HepG2 (cell line): ENCODE measurements around the gene FOXN3. TPM values are rescaled to one million over a fixed set of nuclear protein-coding genes. Genes with fewer than 3 reads are reported as not detected.

Source experiments
- ATAC-seq: fragments of 200-7000 bp; cut with Tn5 transposase; 3 replicates; pipeline ENCODE4 v1.9.1; 2020; ENCODE audit warnings: mild to moderate bottlenecking, moderate library complexity
- BruUV-seq: library from RNA; stranded (reverse); fragments of 400-500 nt; replicated peaks from 2 replicates; lab custom pipeline; 2021; lab: Mats Ljungman, UMichigan
- CTCF ChIA-PET: fragments of 300-600 bp; formaldehyde crosslinking; extraction: SDS; loops from one replicate; lab custom pipeline; 2021; ENCODE audit warnings: low total read pairs, inconsistent platforms, low intra/inter-chr PET ratio; lab: Yijun Ruan, JAX
- POLR2A ChIA-PET: fragments of 350-600 bp; sonication (Branson Sonifier 250); formaldehyde crosslinking; loops from one replicate; lab custom pipeline; 2020; ENCODE audit warnings: antibody characterized with exemption, inconsistent platforms; lab: Yijun Ruan, JAX
- DNase-seq: peaks from one replicate; pipeline ENCODE4 v3.0.0-alpha.2; 2015; ENCODE audit warnings: low spot score
- FAIRE-seq: peaks from 3 replicates; lab custom pipeline; 2011; peaks lifted over from hg19 to GRCh38; lab: Jason Lieb, UNC
- H2AFZ ChIP-seq: one replicate; pipeline ENCODE4 v1.6.1; 2011; ENCODE audit warnings: low read length, inconsistent platforms
- H3K27ac ChIP-seq: fragments of 300-600 bp; 3 replicates; pipeline ENCODE4 v1.8.0; 2011; ENCODE audit warnings: mixed run types, mild to moderate bottlenecking, mixed read lengths, low read length, inconsistent platforms; ENCODE audit not compliant: insufficient read depth; ENCODE audit errors: extremely low read length
- H3K27me3 ChIP-seq, 2 experiments: fragments of 200-600 bp in 1 of 2; 2 replicates in 1 of 2; 3 replicates in 1 of 2; pipeline versions ENCODE4 v1.6.0 to v1.8.0; 2011; ENCODE audit warnings: low read length in 2 of 2, mild to moderate bottlenecking in 2 of 2, moderate library complexity in 2 of 2, inconsistent platforms in 1 of 2; ENCODE audit not compliant: insufficient read depth in 2 of 2, control insufficient read depth in 1 of 2
- H3K36me3 ChIP-seq, 2 experiments: fragments of 200-600 bp in 1 of 2; replicated peaks in 1 of 2; 2 replicates in 1 of 2; 3 replicates in 1 of 2; pipeline versions ENCODE4 v1.5.1 to v1.8.0; 2011; ENCODE audit warnings: low read length in 2 of 2, inconsistent platforms in 1 of 2; ENCODE audit not compliant: insufficient read depth in 2 of 2, control insufficient read depth in 1 of 2
- H3K4me1 ChIP-seq: 2 replicates; pipeline ENCODE4 v1.5.1; 2012; ENCODE audit warnings: low read length, inconsistent platforms; ENCODE audit not compliant: insufficient read depth
- H3K4me2 ChIP-seq: 2 replicates; pipeline ENCODE4 v1.6.0; 2011; ENCODE audit warnings: low read depth, low read length, inconsistent platforms
- H3K4me3 ChIP-seq, 3 experiments: fragments of 200-600 bp in 1 of 3; sonication (generic), shearing (Covaris generic) in 1 of 3; replicated peaks in 1 of 3; 2 replicates each; pipeline ENCODE4 v1.5.1; 2011 to 2016; ENCODE audit warnings: low read length in 3 of 3, inconsistent platforms in 2 of 3, low read depth in 2 of 3, mild to moderate bottlenecking in 2 of 3, control low read depth in 1 of 3, mixed read lengths in 1 of 3; ENCODE audit not compliant: insufficient read depth in 1 of 3
- H3K79me2 ChIP-seq: one replicate; pipeline ENCODE4 v1.6.1; 2011; ENCODE audit warnings: low read length, inconsistent platforms; ENCODE audit not compliant: insufficient read depth
- H3K9ac ChIP-seq: 2 replicates; pipeline ENCODE4 v1.6.0; 2011; ENCODE audit warnings: mild to moderate bottlenecking, low read depth, low read length, inconsistent platforms; ENCODE audit not compliant: insufficient read depth
- H3K9me3 ChIP-seq: 2 replicates; pipeline ENCODE4 v1.5.1; 2012; ENCODE audit warnings: mild to moderate bottlenecking, low read length
- H4K20me1 ChIP-seq: 2 replicates; pipeline ENCODE4 v1.6.0; 2011; ENCODE audit warnings: inconsistent platforms, mild to moderate bottlenecking, low read length, moderate library complexity; ENCODE audit not compliant: insufficient read depth
- FOSL2 ChIP-seq: sonication (generic); formaldehyde crosslinking; IDR thresholded peaks from 2 replicates; pipeline ENCODE4 v1.4.0; 2020; ENCODE audit warnings: missing genetic modification reagents
- NCOR1 ChIP-seq: fragments of 200-600 bp; sonication (generic); IDR thresholded peaks from 2 replicates; pipeline ENCODE4 v1.7.0; 2017; ENCODE audit warnings: antibody characterized with exemption, low read length, borderline replicate concordance
- SETDB1 ChIP-seq: sonication (generic); formaldehyde crosslinking; IDR thresholded peaks from 2 replicates; pipeline ENCODE4 v1.5.1; 2020; ENCODE audit warnings: missing genetic modification reagents, mild to moderate bottlenecking, borderline replicate concordance
- SOX5 ChIP-seq: IDR thresholded peaks from 2 replicates; pipeline ENCODE4 v1.6.1; 2016; ENCODE audit warnings: borderline replicate concordance
- STAT6 ChIP-seq: sonication (generic); formaldehyde crosslinking; IDR thresholded peaks from 2 replicates; pipeline ENCODE4 v1.4.0; 2020; ENCODE audit warnings: missing genetic modification reagents, mild to moderate bottlenecking, borderline replicate concordance
- ZBTB10 ChIP-seq: sonication (generic); formaldehyde crosslinking; IDR thresholded peaks from 2 replicates; pipeline ENCODE4 v1.4.0; 2020; ENCODE audit warnings: missing genetic modification reagents, borderline replicate concordance
- ZNF530 ChIP-seq: sonication (generic); formaldehyde crosslinking; IDR thresholded peaks from 2 replicates; pipeline ENCODE4 v1.5.0; 2020; ENCODE audit warnings: low read depth, mild to moderate bottlenecking, missing genetic modification reagents
- ZNF615 ChIP-seq: sonication (generic); formaldehyde crosslinking; IDR thresholded peaks from 2 replicates; pipeline ENCODE4 v1.5.0; 2020; ENCODE audit warnings: mild to moderate bottlenecking, missing genetic modification reagents, borderline replicate concordance
- ZNF788 ChIP-seq: sonication (generic); formaldehyde crosslinking; IDR thresholded peaks from 2 replicates; pipeline ENCODE4 v1.5.0; 2020; ENCODE audit warnings: mild to moderate bottlenecking, missing genetic modification reagents, borderline replicate concordance
- WGBS: methylation state at CpG from one replicate; pipeline ENCODE4 v1.1.6; 2017; ENCODE audit warnings: low lambda C conversion rate; 5-methylcytosine and 5-hydroxymethylcytosine counted together
- in situ Hi-C: cut with HindIII; loops from 2 replicates; pipeline ENCODE4 v1.10.0; 2017; ENCODE audit warnings: low pct_unique_long_range_greater_than_20kb; ENCODE audit not compliant: extremely low pct_ligation_motif_present
- intact Hi-C: fragments of 100-400 bp; cut with micrococcal nuclease; formaldehyde crosslinking; loops from one replicate; pipeline ENCODE4 v1.10.0; 2022; ENCODE audit not compliant: unreplicated experiment
- polyA plus RNA-seq, 8 experiments: library from polyadenylated mRNA; depleted of rRNA in 3 of 8; stranded (reverse) in 7 of 8; unstranded in 1 of 8; fragments of >200 nt; fragmentation: Illumina TruSeq in 4 of 8; extraction: Trizol in 4 of 8; gene quantifications; 2 replicates each; pipeline versions ENCODE4 v1.2.1 to v1.2.3, GENCODE V29; 2011 to 2016; ENCODE audit warnings: low read depth in 4 of 8, missing spikeins in 1 of 8, mixed read lengths in 1 of 8; ENCODE audit not compliant: insufficient read depth in 1 of 8
- total RNA-seq, 5 experiments: library from RNA; depleted of rRNA; stranded (reverse); fragments of >200 nt; fragmentation: Illumina TruSeq; extraction: Trizol; gene quantifications; 2 replicates each; pipeline ENCODE4 v1.2.3, GENCODE V29; 2016; ENCODE audit warnings: low read depth in 1 of 5

FOXN3 gene
- total and polyA plus RNA-seq, 2 of the 13 experiments (the other 11 are each of a cell fraction or from before 2014, with no cell fraction given), result 32.4 to 70.2 TPM

- Histone ChIP-seq H2AFZ (no peak overlapping the region), H3K9me3 (no peaks in the 10 kb centered on the region), H3K27me3 (no peaks in the 10 kb centered on the region), H3K27ac (no peak overlapping the region), H3K9ac (no peak overlapping the region), H3K4me1 (peaks cover 20% of the 10 kb centered on the region; the same call in 1 of the 2 replicates), H3K79me2 (peaks cover 53% of the 10 kb centered on the region), H4K20me1 (peaks cover 72% of the 10 kb centered on the region), H3K4me2 (no peak overlapping the region), H3K4me3 (no peak overlapping the region), H3K36me3 (peaks cover 18 to 56% of the 10 kb centered on the region in 2 experiments)
- BruUV-seq, result no TSS peak
- POLR2A ChIA-PET, result no interaction called here
- TF ChIP-seq ZNF788 (no peak), SOX5 (CRISPR knock-in tag) (no peak), FOSL2 (CRISPR knock-in tag) (no peak), SETDB1 (no peak), STAT6 (CRISPR knock-in tag) (no peak), ZNF615 (CRISPR knock-in tag) (no peak), ZBTB10 (CRISPR knock-in tag) (no peak), ZNF530 (CRISPR knock-in tag) (no peak), NCOR1 (no peak)
- FAIRE-seq (no peak), ATAC-seq (no peak), DNase-seq (no peak)
- intact Hi-C loops, result no loop called here
- in situ Hi-C loops, result no loop called here
- CTCF ChIA-PET, result no interaction called here
- 100% methylated on average over 1 of the region's 1 CpG for WGBS
Observed at GRCh38 chr14:89256951-89257350, 160.1 kb downstream of the FOXN3 start.
